ENCODE measurements around the gene RPTOR.

GRCh38 chr17:80820331-80820730 lies 275.7 kb downstream of the RPTOR start:
- TF ChIP-seq CTCF (IDR thresholded peaks at IDR 0.05) (no peak), POLR2A (IDR thresholded peaks at IDR 0.05; ENCODE audit: low read depth) (no peak), POLR2AphosphoS5 (IDR thresholded peaks at IDR 0.05) (no peak)

Measured in esophagus muscularis mucosa (tissue), 3 donors.